ES-I3 (cell line): ENCODE data around the gene DLG2.
"Not testable (repeated sequence)": the region's sequence is repeated elsewhere in the genome, so short reads cannot be mapped to it uniquely, and the experiment has no call there.

Experiments used
- H3K36me3 ChIP-seq: 2 replicates; pipeline ENCODE4 v1.6.1; 2013; ENCODE audit warnings: mild to moderate bottlenecking, low read length, control low read depth, moderate library complexity; ENCODE audit not compliant: insufficient read depth
- H3K4me1 ChIP-seq: 2 replicates; pipeline ENCODE4 v1.6.1; 2013; ENCODE audit warnings: mild to moderate bottlenecking, control low read depth, low read length; ENCODE audit not compliant: insufficient read depth
- H3K9ac ChIP-seq: 2 replicates; pipeline ENCODE4 v1.6.1; 2013; ENCODE audit warnings: low read depth, mild to moderate bottlenecking, low read length, moderate library complexity
- H3K9me3 ChIP-seq: 2 replicates; pipeline ENCODE4 v1.6.1; 2013; ENCODE audit warnings: mild to moderate bottlenecking, low read length, moderate library complexity; ENCODE audit not compliant: control insufficient read depth, insufficient read depth

Gene DLG2

GRCh38 chr11:85318573-85318972, 308.6 kb downstream of the DLG2 start:
- no peak overlapping the region for H3K9ac ChIP-seq
- no peaks in the 10 kb centered on the region for H3K36me3 ChIP-seq
- no peaks in the 10 kb centered on the region for H3K9me3 ChIP-seq
- H3K4me1 ChIP-seq, result peaks cover 3% of the 10 kb centered on the region; the same call in 1 of the 2 replicates

GRCh38 chr11:85316967-85317366, 310.2 kb downstream of the DLG2 start:
- Histone ChIP-seq H3K36me3 (no peaks in the 10 kb centered on the region), H3K4me1 (peaks cover 3% of the 10 kb centered on the region; the same call in 1 of the 2 replicates), H3K9ac (no peak overlapping the region), H3K9me3 (no peaks in the 10 kb centered on the region)

- no peak overlapping the region for H3K9ac ChIP-seq
- peaks cover 3% of the 10 kb centered on the region; the same call in 1 of the 2 replicates for H3K4me1 ChIP-seq
- no peaks in the 10 kb centered on the region for H3K36me3 ChIP-seq
- H3K9me3 ChIP-seq, result no peaks in the 10 kb centered on the region
Measured at GRCh38 chr11:85313741-85314140, 313.4 kb downstream of the DLG2 start.

GRCh38 chr11:85310479-85310878, 316.7 kb downstream of the DLG2 start:
- Histone ChIP-seq H3K9me3 (no peaks in the 10 kb centered on the region), H3K4me1 (peaks cover 6% of the 10 kb centered on the region; the same call in 1 of the 2 replicates), H3K36me3 (no peaks in the 10 kb centered on the region), H3K9ac (no peak overlapping the region)

- Histone ChIP-seq H3K9ac (no peak overlapping the region), H3K36me3 (no peaks in the 10 kb centered on the region), H3K4me1 (peaks cover 3% of the 10 kb centered on the region; the same call in 1 of the 2 replicates), H3K9me3 (no peaks in the 10 kb centered on the region)
Measured at GRCh38 chr11:85307366-85307765, 319.8 kb downstream of the DLG2 start.

DNA sequence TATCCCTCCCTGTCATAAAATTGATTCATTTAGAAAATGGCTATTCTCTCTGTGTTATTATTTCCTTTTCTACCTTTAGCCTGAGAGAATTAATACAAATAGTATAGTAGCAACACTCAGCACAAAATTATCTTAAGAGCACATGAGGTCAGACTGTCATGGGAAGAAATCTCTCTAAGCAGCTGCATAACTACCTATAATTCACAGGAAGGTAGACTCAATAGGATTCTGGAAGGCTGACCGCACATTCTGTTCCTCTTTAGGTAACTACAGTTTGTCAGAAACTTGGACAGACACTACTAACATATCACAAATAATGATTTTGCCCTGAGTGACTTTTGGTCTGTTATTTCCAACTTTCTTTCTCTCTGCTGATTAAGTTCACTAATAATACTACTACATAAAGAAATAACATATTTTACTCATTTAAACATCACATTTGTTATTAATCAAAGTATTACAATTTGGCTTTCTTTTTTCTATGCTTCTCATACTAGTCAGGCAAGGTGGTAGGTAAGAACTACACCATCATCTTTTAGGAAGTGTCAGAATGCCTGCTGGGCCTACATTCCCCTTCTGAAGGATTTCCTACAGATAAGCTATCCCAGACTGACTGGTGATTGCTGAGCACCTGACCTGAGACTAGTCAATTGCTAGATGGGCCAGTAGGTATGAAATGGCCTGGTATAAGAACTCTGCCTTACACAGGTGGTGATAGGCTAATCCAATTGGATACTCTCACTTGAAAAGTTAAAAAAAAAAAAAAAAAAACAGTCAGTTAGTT, 325.1 kb downstream of the DLG2 start:
- peaks cover 8% of the 10 kb centered on the region; the same call in 1 of the 2 replicates for H3K4me1 ChIP-seq

GRCh38 chr11:85299258-85299942, 327.7 kb downstream of the DLG2 start:
- Histone ChIP-seq H3K36me3 (no peaks in the 10 kb centered on the region), H3K4me1 (peaks cover 5% of the 10 kb centered on the region; the same call in 1 of the 2 replicates), H3K9me3 (no peaks in the 10 kb centered on the region), H3K9ac (no peak overlapping the region)

More for the DNA sequence above, 325.1 kb downstream of the DLG2 start:
- no peaks in the 10 kb centered on the region for H3K9me3 ChIP-seq
- H3K36me3 ChIP-seq, result no peaks in the 10 kb centered on the region
- H3K9ac ChIP-seq, result no peak overlapping the region

GRCh38 chr11:85295694-85296271, 331.4 kb downstream of the DLG2 start:
- H3K36me3 ChIP-seq, result no peaks in the 10 kb centered on the region
- H3K4me1 ChIP-seq, result peaks cover 5% of the 10 kb centered on the region; the same call in 1 of the 2 replicates
- no peaks in the 10 kb centered on the region for H3K9me3 ChIP-seq
- H3K9ac ChIP-seq, result no peak overlapping the region

- Histone ChIP-seq H3K36me3 (no peaks in the 10 kb centered on the region), H3K4me1 (peaks cover 7% of the 10 kb centered on the region; the same call in 1 of the 2 replicates)
Measured at GRCh38 chr11:85281550-85281949, 345.6 kb downstream of the DLG2 start.

DNA sequence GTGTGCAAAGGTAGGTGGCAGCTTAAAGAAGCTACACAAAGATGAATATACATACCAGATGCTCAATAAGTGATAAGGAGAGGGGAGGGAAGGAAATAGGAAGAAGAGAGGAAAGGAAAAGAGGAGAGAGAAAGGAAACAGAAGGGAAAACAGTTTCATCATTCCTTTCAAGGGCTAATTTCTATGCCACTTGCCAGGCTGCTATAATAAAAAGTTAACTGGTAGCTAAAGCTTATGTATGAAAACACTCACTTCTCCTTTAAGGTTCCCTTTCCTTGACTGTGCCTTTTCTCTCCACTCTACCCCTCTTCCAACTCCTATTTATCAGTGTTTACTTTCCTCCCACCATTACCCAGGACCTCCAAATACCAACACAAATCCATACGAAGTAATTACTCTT, 347.9 kb downstream of the DLG2 start:
- Histone ChIP-seq H3K9ac (no peak overlapping the region), H3K36me3 (no peaks in the 10 kb centered on the region), H3K9me3 (no peaks in the 10 kb centered on the region), H3K4me1 (peaks cover 7% of the 10 kb centered on the region; the same call in 1 of the 2 replicates)

More at GRCh38 chr11:85281550-85281949, 345.6 kb downstream of the DLG2 start:
- Histone ChIP-seq H3K9me3 (no peaks in the 10 kb centered on the region), H3K9ac (no peak overlapping the region)

DNA sequence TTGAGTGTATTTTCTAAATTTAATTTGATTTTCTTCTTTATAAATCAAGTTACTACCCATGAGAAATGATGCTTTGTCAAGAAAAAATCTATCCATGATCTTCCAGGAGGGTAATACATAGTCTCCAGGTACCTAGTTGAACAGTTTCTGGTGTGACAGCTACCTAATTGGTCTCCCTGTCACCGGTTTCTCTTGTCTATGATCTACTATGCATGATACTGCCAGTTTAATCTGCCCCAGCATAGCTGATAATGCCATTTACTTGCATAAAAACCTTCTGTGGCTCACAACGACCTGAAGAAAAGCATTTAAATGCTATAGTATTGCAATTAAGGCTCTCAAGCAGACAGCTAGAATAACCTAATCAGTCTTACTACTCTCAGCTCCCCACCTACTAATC, 349.5 kb downstream of the DLG2 start:
- no peak overlapping the region for H3K9ac ChIP-seq
- no peaks in the 10 kb centered on the region for H3K36me3 ChIP-seq
- peaks cover 7% of the 10 kb centered on the region; the same call in 1 of the 2 replicates for H3K4me1 ChIP-seq
- H3K9me3 ChIP-seq, result no peaks in the 10 kb centered on the region

- Histone ChIP-seq H3K36me3 (no peaks in the 10 kb centered on the region; the same call in 1 of the 2 replicates), H3K9ac (no peak overlapping the region), H3K9me3 (no peaks in the 10 kb centered on the region)
Measured at GRCh38 chr11:85276332-85276731, 350.8 kb downstream of the DLG2 start.

DNA sequence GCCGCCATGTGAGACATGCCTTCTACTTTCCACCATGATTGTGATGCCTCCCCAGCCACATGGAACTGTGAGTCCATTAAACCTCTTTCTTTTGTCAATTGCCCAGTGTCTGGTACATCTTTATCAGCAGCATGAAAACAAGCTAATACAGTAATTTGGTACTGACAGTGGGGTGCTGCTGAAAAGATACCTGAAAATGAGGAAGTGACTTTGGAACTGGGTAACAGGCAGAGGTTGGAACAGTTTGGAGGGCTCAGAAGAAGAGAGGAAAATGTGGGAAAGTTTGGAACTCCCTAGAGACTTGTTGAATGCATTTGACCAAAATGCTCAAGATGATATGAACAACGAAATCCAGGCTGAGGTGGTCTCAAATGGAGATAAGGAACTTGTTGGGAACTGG, 356.8 kb downstream of the DLG2 start:
- H3K9me3 ChIP-seq, H3K36me3 ChIP-seq, H3K9ac ChIP-seq, H3K4me1 ChIP-seq: not testable (repeated sequence)

More at GRCh38 chr11:85276332-85276731, 350.8 kb downstream of the DLG2 start:
- peaks cover 7% of the 10 kb centered on the region; the same call in 1 of the 2 replicates for H3K4me1 ChIP-seq

GRCh38 chr11:85269109-85269508, 358.0 kb downstream of the DLG2 start:
- H3K36me3 ChIP-seq, result no peaks in the 10 kb centered on the region; the same call in 1 of the 2 replicates
- no peak overlapping the region for H3K9ac ChIP-seq
- H3K9me3 ChIP-seq, result no peaks in the 10 kb centered on the region; the same call in none of the 2 replicates
- H3K4me1 ChIP-seq, result no peaks in the 10 kb centered on the region
